SK-N-SH (cell line): ENCODE data around the gene TRIM65. TPM values are rescaled to one million over a fixed set of nuclear protein-coding genes. Genes with fewer than 3 reads are reported as not detected.

Experiments
- CTCF ChIA-PET: fragments of 300-600, 350-600 bp; formaldehyde crosslinking; extraction: SDS; loops from one replicate; lab custom pipeline; 2021; lab: Yijun Ruan, JAX
- POLR2A ChIA-PET: fragments of 350-600 bp; sonication (Branson Sonifier 250); formaldehyde crosslinking; extraction: SDS; loops from one replicate; lab custom pipeline; 2020; ENCODE audit warnings: antibody characterized with exemption, inconsistent platforms; lab: Yijun Ruan, JAX
- DNase-seq: peaks from one replicate; pipeline ENCODE4 v3.0.0; 2012
- H2AFZ ChIP-seq: fragments of 200-600 bp; sonication (generic); 2 replicates; pipeline ENCODE4 v1.8.1; 2016; ENCODE audit warnings: antibody characterized with exemption, mild to moderate bottlenecking, low read depth
- H3F3A ChIP-seq: fragments of 200-600 bp; sonication (generic); replicated peaks from 2 replicates; pipeline ENCODE3; 2016; ENCODE audit warnings: antibody characterized with exemption, mild to moderate bottlenecking; ENCODE audit not compliant: insufficient read depth
- H3K27ac ChIP-seq, 2 experiments: fragments of 200-500 bp in 1 of 2; fragments of 200-600 bp in 1 of 2; sonication (Bioruptor generic) in 1 of 2; sonication (generic), shearing (Covaris generic) in 1 of 2; 2 replicates each; pipeline versions ENCODE4 v1.5.1 to v1.6.1; 2014 to 2016; ENCODE audit warnings: low read depth in 2 of 2, inconsistent platforms in 1 of 2, low read length in 1 of 2, mild to moderate bottlenecking in 1 of 2, mixed read lengths in 1 of 2
- H3K27me3 ChIP-seq: fragments of 200-600 bp; sonication (generic), shearing (Covaris generic); 2 replicates; pipeline ENCODE4 v1.6.1; 2016; ENCODE audit warnings: mixed run types; ENCODE audit not compliant: insufficient read depth
- H3K36me3 ChIP-seq, 2 experiments: fragments of 200-500 bp in 1 of 2; fragments of 200-600 bp in 1 of 2; sonication (Bioruptor generic) in 1 of 2; sonication (generic) in 1 of 2; replicated peaks in 1 of 2; 2 replicates each; pipeline versions ENCODE3 to v1.5.1; 2014 to 2016; ENCODE audit warnings: low read length in 1 of 2, mild to moderate bottlenecking in 1 of 2; ENCODE audit not compliant: insufficient read depth in 2 of 2, control insufficient read depth in 1 of 2
- H3K4me1 ChIP-seq, 2 experiments: fragments of 200-500 bp in 1 of 2; fragments of 200-600 bp in 1 of 2; sonication (Bioruptor generic) in 1 of 2; sonication (generic), shearing (Covaris generic) in 1 of 2; 2 replicates each; pipeline versions ENCODE4 v1.5.1 to v1.6.1; 2014 to 2016; ENCODE audit warnings: low read depth in 1 of 2, low read length in 1 of 2, mixed run types in 1 of 2; ENCODE audit not compliant: insufficient read depth in 2 of 2, control insufficient read depth in 1 of 2
- H3K4me2 ChIP-seq: fragments of 200-600 bp; sonication (generic), shearing (Covaris generic); 2 replicates; pipeline ENCODE4 v1.6.1; 2017; ENCODE audit warnings: mixed run types
- H3K4me3 ChIP-seq, 2 experiments: fragments of 200-500 bp in 1 of 2; fragments of 200-600 bp in 1 of 2; sonication (Bioruptor generic) in 1 of 2; sonication (generic), shearing (Covaris generic) in 1 of 2; 2 replicates each; pipeline versions ENCODE4 v1.5.1 to v1.8.1; 2014 to 2016; ENCODE audit warnings: low read depth in 2 of 2, inconsistent platforms in 1 of 2, low read length in 1 of 2, mild to moderate bottlenecking in 1 of 2, mixed read lengths in 1 of 2, moderate library complexity in 1 of 2
- H3K79me2 ChIP-seq: fragments of 200-600 bp; sonication (generic); 2 replicates; pipeline ENCODE4 v1.8.1; 2017; ENCODE audit warnings: mild to moderate bottlenecking; ENCODE audit not compliant: insufficient read depth
- H3K9ac ChIP-seq: fragments of 200-600 bp; sonication (generic); 2 replicates; pipeline ENCODE4 v1.6.1; 2017; ENCODE audit warnings: mixed run types
- H3K9me2 ChIP-seq: fragments of 200-600 bp; sonication (generic); 2 replicates; pipeline ENCODE4 v1.6.1; 2017; ENCODE audit warnings: mixed run types
- H3K9me3 ChIP-seq: fragments of 200-600 bp; sonication (generic); 2 replicates; pipeline ENCODE4 v1.6.1; 2017; ENCODE audit warnings: mixed run types, mild to moderate bottlenecking, moderate library complexity
- H4K20me1 ChIP-seq: fragments of 200-600 bp; sonication (generic); 2 replicates; pipeline ENCODE4 v1.6.1; 2017; ENCODE audit warnings: mild to moderate bottlenecking, mixed run types; ENCODE audit not compliant: insufficient read depth
- CHD2 ChIP-seq: fragments of 150-350 bp; IDR thresholded peaks from 2 replicates; pipeline ENCODE4 v1.6.1; 2018; ENCODE audit warnings: low read length; ENCODE audit not compliant: partially characterized antibody
- ELF1 ChIP-seq: IDR thresholded peaks from 2 replicates; pipeline ENCODE4 v1.4.0; 2012
- EP300 ChIP-seq, 2 experiments: IDR thresholded peaks; 2 replicates each; pipeline versions ENCODE4 v1.4.0 to v1.6.1; 2012; ENCODE audit warnings: borderline replicate concordance in 1 of 2, low read depth in 1 of 2, low read length in 1 of 2
- FOXJ3 ChIP-seq: sonication (generic); formaldehyde crosslinking; IDR thresholded peaks from 2 replicates; pipeline ENCODE4 v1.5.1; 2020; ENCODE audit warnings: mild to moderate bottlenecking, missing genetic modification reagents
- IRF3 ChIP-seq: fragments of 150-350 bp; IDR thresholded peaks from 2 replicates; pipeline ENCODE4 v1.6.1; 2016; ENCODE audit warnings: mild to moderate bottlenecking, low read depth, low read length
- JUND ChIP-seq: IDR thresholded peaks from 2 replicates; pipeline ENCODE4 v1.4.0; 2012
- MAX ChIP-seq: IDR thresholded peaks from 2 replicates; pipeline ENCODE4 v1.4.0; 2012; ENCODE audit warnings: low read depth
- MXI1 ChIP-seq: IDR thresholded peaks from 2 replicates; pipeline ENCODE4 v1.6.1; 2012; ENCODE audit warnings: mild to moderate bottlenecking, low read depth, low read length, improper control_type of control experiment
- NFIC ChIP-seq: IDR thresholded peaks from 2 replicates; pipeline ENCODE4 v1.4.0; 2012; ENCODE audit warnings: borderline replicate concordance
- POLR2AphosphoS5 ChIP-seq: IDR thresholded peaks from 2 replicates; pipeline ENCODE4 v1.6.1; 2012; ENCODE audit warnings: low read depth, low read length
- RAD21 ChIP-seq: IDR thresholded peaks from 2 replicates; pipeline ENCODE4 v1.6.1; 2012; ENCODE audit warnings: mild to moderate bottlenecking, low read length
- RFX5 ChIP-seq: IDR thresholded peaks from 2 replicates; pipeline ENCODE4 v1.6.1; 2012; ENCODE audit warnings: mild to moderate bottlenecking, improper control_type of control experiment, low read length
- RXRA ChIP-seq: IDR thresholded peaks from 2 replicates; pipeline ENCODE4 v1.4.0; 2012; ENCODE audit warnings: low read depth, mild to moderate bottlenecking, borderline replicate concordance
- SIN3A ChIP-seq: IDR thresholded peaks from 2 replicates; pipeline ENCODE4 v1.6.1; 2012; ENCODE audit warnings: low read depth, mild to moderate bottlenecking, low read length, moderate library complexity, borderline replicate concordance
- SMC3 ChIP-seq: IDR thresholded peaks from 2 replicates; pipeline ENCODE4 v1.6.1; 2012; ENCODE audit warnings: low read depth, low read length, improper control_type of control experiment
- TAF1 ChIP-seq: IDR thresholded peaks from 2 replicates; pipeline ENCODE4 v1.6.1; 2012; ENCODE audit warnings: low read depth, mild to moderate bottlenecking, low read length, moderate library complexity, borderline replicate concordance
- YY1 ChIP-seq: IDR thresholded peaks from 2 replicates; pipeline ENCODE4 v1.4.0; 2012; ENCODE audit warnings: low read depth, mild to moderate bottlenecking
- WGBS: methylation state at CpG from one replicate; pipeline ENCODE4 v1.1.6; 2017; ENCODE audit warnings: low lambda C conversion rate; 5-methylcytosine and 5-hydroxymethylcytosine counted together
- polyA plus RNA-seq, 3 experiments: library from polyadenylated mRNA; depleted of rRNA; stranded (reverse); fragments of >200 nt; gene quantifications; 2 replicates each; pipeline ENCODE4 v1.2.3, GENCODE V29; 2012
- TF ChIP-seq, protein P1 (sequence below): IDR thresholded peaks from 2 replicates; pipeline ENCODE4; 2012

TRIM65 gene
- polyA plus RNA-seq, 1 of the 3 experiments (the other 2 are of a cell fraction) = 13.1 TPM

GRCh38 chr17:75932852-75933251, 36.1 kb upstream of the TRIM65 start:
- Histone ChIP-seq H3K9ac (no peak overlapping the region), H3F3A (no peaks in the 10 kb centered on the region), H3K4me3 (no peak overlapping the region), H3K27ac (no peak overlapping the region), H4K20me1 (no peaks in the 10 kb centered on the region), H3K36me3 (no peaks in the 10 kb centered on the region), H3K4me1 (no peaks in the 10 kb centered on the region), H3K9me3 (no peaks in the 10 kb centered on the region), H3K79me2 (no peaks in the 10 kb centered on the region), H2AFZ (no peak overlapping the region), H3K4me2 (no peak overlapping the region), H3K27me3 (no peaks in the 10 kb centered on the region), H3K9me2 (no peaks in the 10 kb centered on the region)
- TF ChIP-seq ELF1 (no peak), MAX (no peak), RXRA (no peak)
- DNase-seq = no peak
- WGBS = 90% methylated on average over 5 of the region's 5 CpGs
- ChIA-PET POLR2A (no interaction called here), CTCF (interaction anchor here (0.9 to 1.7 kb wide), 2 partner anchors 28 to 179 kb away, joined by 3 to 12 read pairs; partner anchors contain the start of gene MRPL38)

- Histone ChIP-seq H3F3A (no peaks in the 10 kb centered on the region), H4K20me1 (no peaks in the 10 kb centered on the region), H2AFZ (no peak overlapping the region), H3K27me3 (no peaks in the 10 kb centered on the region)
- DNase-seq = no peak
- TF ChIP-seq MAX = no peak
- TF ChIP-seq, protein P1, sequence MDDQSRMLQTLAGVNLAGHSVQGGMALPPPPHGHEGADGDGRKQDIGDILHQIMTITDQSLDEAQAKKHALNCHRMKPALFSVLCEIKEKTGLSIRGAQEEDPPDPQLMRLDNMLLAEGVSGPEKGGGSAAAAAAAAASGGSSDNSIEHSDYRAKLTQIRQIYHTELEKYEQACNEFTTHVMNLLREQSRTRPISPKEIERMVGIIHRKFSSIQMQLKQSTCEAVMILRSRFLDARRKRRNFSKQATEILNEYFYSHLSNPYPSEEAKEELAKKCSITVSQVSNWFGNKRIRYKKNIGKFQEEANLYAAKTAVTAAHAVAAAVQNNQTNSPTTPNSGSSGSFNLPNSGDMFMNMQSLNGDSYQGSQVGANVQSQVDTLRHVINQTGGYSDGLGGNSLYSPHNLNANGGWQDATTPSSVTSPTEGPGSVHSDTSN = no peak
- TF ChIP-seq, all 33 proteins: peak for 0
- Histone ChIP-seq H3K9me2 (no peaks in the 10 kb centered on the region), H3K36me3 (peaks cover 3 to 6% of the 10 kb centered on the region in 2 experiments), H3K4me2 (no peak overlapping the region), H3K9me3 (no peaks in the 10 kb centered on the region), H3K4me1 (no peaks in the 10 kb centered on the region), H3K4me3 (no peak overlapping the region), H3K79me2 (no peaks in the 10 kb centered on the region), H3K27ac (no peak overlapping the region), H3K9ac (no peak overlapping the region)
- ChIA-PET CTCF (interaction anchor here (1.1 to 1.4 kb wide), 4 partner anchors 10 to 83 kb away, joined by 3 to 5 read pairs (median 4); no protein-coding TSS in a partner anchor), POLR2A (no interaction called here)
- 90% methylated on average over 4 of the region's 4 CpGs for WGBS
These were observed 34.3 kb upstream of the TRIM65 start for GRCh38 chr17:75931062-75931461.

GRCh38 chr17:75927286-75927922, 30.7 kb upstream of the TRIM65 start:
- WGBS = 71% methylated on average over 4 of the region's 6 CpGs
- peak; percentile 75 for DNase-seq
- TF ChIP-seq YY1 (no peak), MAX (no peak), POLR2AphosphoS5 (no peak), NFIC (no peak), RAD21 (peak; percentile 29; the same call in 1 of the 2 replicates), RXRA (no peak), TAF1 (no peak), RFX5 (no peak), MXI1 (no peak), EP300 (IDR thresholded peaks at IDR 0.05; ENCODE audit: borderline replicate concordance in 1 of 2, low read depth in 1 of 2, low read length in 1 of 2) (no peak), FOXJ3 (CRISPR knock-in tag) (no peak), SIN3A (no peak), JUND (no peak), SMC3 (peak; percentile 36; the same call in 1 of the 2 replicates), IRF3 (no peak), CHD2 (no peak)

More at GRCh38 chr17:75927286-75927922, 30.7 kb upstream of the TRIM65 start:
- H3K9ac ChIP-seq = no peak overlapping the region
- no peaks in the 10 kb centered on the region for H3F3A ChIP-seq
- POLR2A ChIA-PET = interaction anchor here (0.6 to 1.2 kb wide), 2 partner anchors 14 to 16 kb away, joined by 3 to 4 read pairs; partner anchors contain the start of gene FBF1
- no peaks in the 10 kb centered on the region for H3K4me1 ChIP-seq
- H3K9me2 ChIP-seq = no peaks in the 10 kb centered on the region
- no peak overlapping the region for H3K27ac ChIP-seq
- no peaks in the 10 kb centered on the region for H4K20me1 ChIP-seq
- no peaks in the 10 kb centered on the region for H3K27me3 ChIP-seq
- CTCF ChIA-PET = interaction anchor here (0.9 to 5.7 kb wide), 19 partner anchors 9 to 199 kb away, joined by 3 to 26 read pairs (median 4); partner anchors contain the start of genes ACOX1, CDK3, FBF1 and MRPL38
- H3K4me3 ChIP-seq = no peak overlapping the region
- H2AFZ ChIP-seq = no peak overlapping the region
- H3K9me3 ChIP-seq = no peaks in the 10 kb centered on the region
- H3K36me3 ChIP-seq = peaks cover 10 to 22% of the 10 kb centered on the region in 2 experiments
- H3K4me2 ChIP-seq = no peak overlapping the region
- H3K79me2 ChIP-seq = no peaks in the 10 kb centered on the region
